ENCODE measurements around the gene GYG2.

Gene GYG2

GRCh38 chrX:2872671-2873277 lies 44.0 kb downstream of the GYG2 start:
- no peak overlapping the region for H3K9ac ChIP-seq (ENCODE audit: low read length)

GRCh38 chrX:2874222-2875135 lies 45.7 kb downstream of the GYG2 start:
- Histone ChIP-seq H3K9me2 (replicated peaks; ENCODE audit: insufficient read depth, low read length) (no peaks in the 10 kb centered on the region), H3F3A (ENCODE audit: insufficient read depth) (no peaks in the 10 kb centered on the region), H3K79me2 (ENCODE audit: insufficient read depth, low read length) (no peaks in the 10 kb centered on the region), H3K9ac (ENCODE audit: low read length) (no peak overlapping the region), H3K4me3 (ENCODE audit: insufficient read depth, low read length, poor library complexity, severe bottlenecking) (no peak overlapping the region), H3K4me2 (ENCODE audit: low read depth, low read length, poor library complexity, severe bottlenecking) (no peak overlapping the region), H3K36me3 (ENCODE audit: low read length) (no peaks in the 10 kb centered on the region), H4K20me1 (ENCODE audit: low read depth, low read length) (no peaks in the 10 kb centered on the region), H3K9me3 (ENCODE audit: insufficient read depth, low read length) (no peaks in the 10 kb centered on the region), H3K27me3 (ENCODE audit: low read length) (no peaks in the 10 kb centered on the region), H3K27ac (ENCODE audit: low read depth, low read length) (no peak overlapping the region), H2AFZ (ENCODE audit: low read depth, low read length, severe bottlenecking) (no peak overlapping the region)
- TF ChIP-seq CTCF (IDR thresholded peaks at IDR 0.05; ENCODE audit: insufficient read depth, low read length, poor library complexity, severe bottlenecking): no peak
- no peak for TF ChIP-seq EZH2phosphoT487 (conservative IDR thresholded peaks at IDR 0.05; ENCODE audit: low read length)

More at GRCh38 chrX:2872671-2873277, 44.0 kb downstream of the GYG2 start:
- Histone ChIP-seq H3K9me3 (ENCODE audit: insufficient read depth, low read length) (no peaks in the 10 kb centered on the region), H2AFZ (ENCODE audit: low read depth, low read length, severe bottlenecking) (no peak overlapping the region), H3K79me2 (ENCODE audit: insufficient read depth, low read length) (no peaks in the 10 kb centered on the region), H3K27ac (ENCODE audit: low read depth, low read length) (no peak overlapping the region), H3K36me3 (ENCODE audit: low read length) (no peaks in the 10 kb centered on the region), H3K27me3 (ENCODE audit: low read length) (no peaks in the 10 kb centered on the region), H3F3A (ENCODE audit: insufficient read depth) (no peaks in the 10 kb centered on the region), H3K4me2 (ENCODE audit: low read depth, low read length, poor library complexity, severe bottlenecking) (no peak overlapping the region), H3K4me3 (ENCODE audit: insufficient read depth, low read length, poor library complexity, severe bottlenecking) (no peak overlapping the region), H3K9me2 (replicated peaks; ENCODE audit: insufficient read depth, low read length) (no peaks in the 10 kb centered on the region), H4K20me1 (ENCODE audit: low read depth, low read length) (no peaks in the 10 kb centered on the region)
- no peak for TF ChIP-seq CTCF (IDR thresholded peaks at IDR 0.05; ENCODE audit: insufficient read depth, low read length, poor library complexity, severe bottlenecking)
- TF ChIP-seq EZH2phosphoT487 (conservative IDR thresholded peaks at IDR 0.05; ENCODE audit: low read length): no peak

- Histone ChIP-seq H4K20me1 (ENCODE audit: low read depth, low read length) (no peaks in the 10 kb centered on the region), H3K9me3 (ENCODE audit: insufficient read depth, low read length) (no peaks in the 10 kb centered on the region), H3F3A (ENCODE audit: insufficient read depth) (no peaks in the 10 kb centered on the region), H3K4me3 (ENCODE audit: insufficient read depth, low read length, poor library complexity, severe bottlenecking) (no peak overlapping the region), H2AFZ (ENCODE audit: low read depth, low read length, severe bottlenecking) (no peak overlapping the region), H3K9ac (ENCODE audit: low read length) (no peak overlapping the region), H3K79me2 (ENCODE audit: insufficient read depth, low read length) (no peaks in the 10 kb centered on the region), H3K27ac (ENCODE audit: low read depth, low read length) (no peak overlapping the region), H3K36me3 (ENCODE audit: low read length) (no peaks in the 10 kb centered on the region), H3K27me3 (ENCODE audit: low read length) (no peaks in the 10 kb centered on the region), H3K4me2 (ENCODE audit: low read depth, low read length, poor library complexity, severe bottlenecking) (no peak overlapping the region), H3K9me2 (replicated peaks; ENCODE audit: insufficient read depth, low read length) (no peaks in the 10 kb centered on the region)
- no peak for TF ChIP-seq CTCF (IDR thresholded peaks at IDR 0.05; ENCODE audit: insufficient read depth, low read length, poor library complexity, severe bottlenecking)
- no peak for TF ChIP-seq EZH2phosphoT487 (conservative IDR thresholded peaks at IDR 0.05; ENCODE audit: low read length)
Measured at GRCh38 chrX:2875136-2875481, 46.4 kb downstream of the GYG2 start.

Data from SU-DHL-6 (cell line).